Muscle of back (tissue), 11 donors: ENCODE measurements around the gene SFT2D1. TPM values are rescaled to one million over a fixed set of nuclear protein-coding genes. Genes with fewer than 3 reads are reported as not detected.

Experiments used
- DNase-seq, 3 donors: peaks; one replicate each; pipeline versions ENCODE4 v3.0.0 to v3.0.0-alpha.2; 2013
- polyA plus RNA-seq, 10 donors: library from polyadenylated mRNA; unstranded; fragments of 120-200 nt; gene quantifications; one replicate each; pipeline ENCODE4 v1.2.1, GENCODE V29; 2013; ENCODE audit not compliant: insufficient read length in 10 of 10

The SFT2D1 gene
- polyA plus RNA-seq, 10 donors, result 30.2 to 46.2 (median 36.5) TPM

- DNase-seq, result peak; percentile 5 to 56 (median 23)
Measured at GRCh38 chr6:166308033-166308768, 34.1 kb downstream of the SFT2D1 start, which contains the start of gene PRR18. PRR18 (minus strand) TSS chr6:166308392; CDS start chr6:166308142, 250 bp downstream.

DNA sequence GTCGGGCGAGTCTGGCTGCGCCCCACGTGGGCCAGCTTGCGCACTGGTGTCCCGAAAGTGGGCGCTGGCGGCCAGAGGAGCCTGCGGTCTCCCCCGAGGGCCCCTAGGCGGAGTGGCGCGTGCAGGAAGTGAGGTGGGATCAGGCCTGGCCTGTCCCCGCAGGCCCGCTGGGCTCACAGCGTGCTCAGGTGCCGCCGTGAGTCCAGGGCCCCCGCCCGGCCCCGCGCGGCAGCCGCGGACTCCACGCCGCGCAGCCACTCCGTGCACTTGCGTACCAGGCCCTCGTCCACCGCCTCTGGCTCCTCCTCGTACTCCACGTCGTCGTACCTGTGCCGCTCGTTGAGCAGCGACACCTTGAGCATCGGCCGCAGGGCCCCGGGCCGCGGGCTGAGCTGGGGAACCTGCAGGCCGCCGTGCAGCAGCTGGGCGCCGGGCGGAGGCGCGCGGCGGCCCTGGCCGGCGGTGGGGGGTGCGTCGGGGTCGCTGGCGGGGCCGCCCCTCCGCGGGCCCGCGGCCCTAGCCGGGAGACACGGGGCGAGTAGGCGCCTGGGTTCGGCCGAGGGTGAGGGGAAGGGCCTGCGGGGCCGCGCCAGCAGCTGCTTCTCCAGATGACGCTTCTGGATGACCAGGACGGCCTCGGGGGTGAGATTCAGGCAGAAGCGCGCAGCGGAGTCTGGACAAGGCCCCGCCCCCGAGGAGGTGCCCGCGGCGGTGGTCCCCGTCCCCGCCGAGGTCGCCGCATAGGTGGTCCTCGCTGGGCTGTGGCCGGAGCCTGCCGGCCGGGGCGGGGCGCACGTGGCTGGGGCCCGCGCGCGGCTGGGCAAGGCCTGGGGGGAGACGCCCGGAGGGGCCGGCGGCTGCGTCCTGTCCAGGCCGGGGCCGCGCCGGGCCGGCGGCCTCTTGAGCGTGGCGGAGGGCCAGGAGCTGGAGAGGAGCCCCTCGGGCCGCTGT lies 35.0 kb downstream of the SFT2D1 start:
- DNase-seq, result peak in 2 of 3 donors; percentile 22 to 57

GRCh38 chr6:166306378-166307081 lies 35.8 kb downstream of the SFT2D1 start:
- DNase-seq, result no peak

GRCh38 chr6:166305562-166306117 lies 36.7 kb downstream of the SFT2D1 start:
- DNase-seq, result no peak

DNA sequence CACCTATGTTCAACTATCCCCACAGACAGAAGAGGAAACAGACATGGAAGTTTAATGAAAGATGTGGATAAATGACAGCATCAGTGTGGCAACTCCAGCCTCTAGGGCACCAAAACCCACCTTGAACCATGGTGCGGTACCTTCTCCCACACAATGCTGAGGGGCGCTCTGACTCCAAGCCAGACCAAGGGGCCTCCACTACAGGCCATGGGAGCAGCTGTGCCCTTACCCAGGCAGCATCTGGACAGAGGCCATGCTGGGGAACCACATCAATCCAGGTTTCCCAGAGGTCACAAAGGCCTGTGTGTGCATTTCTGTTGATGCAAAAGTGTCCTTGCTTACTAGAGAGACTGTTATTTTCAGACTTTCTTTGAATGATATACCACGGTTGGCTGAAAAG lies 38.2 kb downstream of the SFT2D1 start:
- no peak for DNase-seq

- no peak for DNase-seq
Measured at GRCh38 chr6:166301611-166302529, 40.5 kb downstream of the SFT2D1 start.

DNA sequence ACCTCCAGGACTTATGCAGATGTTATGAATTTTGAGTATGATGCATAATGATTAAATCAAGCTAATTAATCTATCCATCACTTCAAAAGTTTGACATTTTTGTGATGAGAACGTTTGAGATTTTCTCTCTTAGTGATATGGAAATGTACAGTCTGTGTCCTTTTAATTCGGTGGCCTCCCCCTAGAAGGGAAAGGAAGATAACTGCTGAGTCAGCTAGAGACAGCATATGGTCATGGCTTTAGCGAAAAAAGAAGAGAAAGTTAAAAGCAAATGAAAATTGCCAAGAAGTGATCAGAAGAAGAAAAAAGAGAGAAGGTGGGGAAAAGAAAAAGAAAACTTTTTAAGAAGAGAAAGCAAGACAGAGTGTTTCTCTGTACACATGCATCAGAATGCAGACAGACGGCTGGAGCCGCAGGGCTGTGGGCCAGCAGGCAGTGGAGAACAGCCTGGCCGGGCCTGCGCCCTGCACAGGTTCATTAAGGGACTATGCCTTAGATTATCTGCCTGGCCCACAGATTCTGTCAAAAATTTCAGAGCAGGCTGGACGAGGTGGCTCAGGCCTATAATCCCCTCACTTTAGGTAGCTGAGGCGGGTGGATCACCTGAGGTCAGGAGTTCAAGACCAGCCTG lies 41.9 kb downstream of the SFT2D1 start:
- no peak for DNase-seq

GRCh38 chr6:166297606-166298005 lies 44.7 kb downstream of the SFT2D1 start:
- no peak for DNase-seq

DNA sequence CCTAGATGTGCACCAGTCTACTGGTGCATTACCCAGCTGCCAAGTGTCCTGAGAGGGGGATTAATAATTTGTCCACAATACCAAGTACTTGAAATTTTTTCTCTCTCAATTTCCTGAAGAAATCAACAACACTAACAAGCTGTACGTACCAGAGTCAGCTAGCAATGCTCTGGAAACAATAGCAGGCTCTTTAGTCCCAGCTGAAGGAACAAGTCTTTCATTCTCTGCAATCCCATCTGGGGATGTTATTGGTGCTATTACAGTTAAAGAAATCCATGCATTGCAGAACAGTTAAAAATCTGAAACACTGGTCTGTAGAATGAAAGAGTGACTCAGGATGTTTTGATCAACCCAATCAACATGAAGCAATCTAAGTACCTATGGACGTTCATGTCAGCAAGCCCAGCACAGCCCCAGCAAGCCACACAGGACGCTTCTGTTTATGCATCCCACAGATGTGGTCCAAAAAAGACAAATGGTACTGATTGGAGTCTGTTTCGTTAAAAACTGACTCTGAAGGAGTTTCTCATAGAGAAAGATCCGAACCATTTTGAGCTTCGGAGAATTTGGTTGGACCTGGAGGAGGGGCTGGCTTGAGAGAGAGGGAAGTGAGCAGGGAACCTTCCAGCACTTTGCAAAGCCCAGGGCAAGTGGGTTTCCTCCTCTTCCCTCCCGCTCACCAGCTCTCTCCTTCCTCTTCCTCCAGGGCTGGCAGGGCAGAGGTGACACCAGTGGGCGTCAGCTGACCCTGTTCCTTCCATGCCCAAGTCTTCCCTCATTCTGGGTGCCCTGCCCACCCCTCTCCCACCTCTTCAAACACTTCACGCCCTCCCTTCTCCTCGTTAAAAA lies 46.1 kb downstream of the SFT2D1 start:
- DNase-seq, result no peak

GRCh38 chr6:166293731-166294584 lies 48.4 kb downstream of the SFT2D1 start:
- DNase-seq, result no peak

DNA sequence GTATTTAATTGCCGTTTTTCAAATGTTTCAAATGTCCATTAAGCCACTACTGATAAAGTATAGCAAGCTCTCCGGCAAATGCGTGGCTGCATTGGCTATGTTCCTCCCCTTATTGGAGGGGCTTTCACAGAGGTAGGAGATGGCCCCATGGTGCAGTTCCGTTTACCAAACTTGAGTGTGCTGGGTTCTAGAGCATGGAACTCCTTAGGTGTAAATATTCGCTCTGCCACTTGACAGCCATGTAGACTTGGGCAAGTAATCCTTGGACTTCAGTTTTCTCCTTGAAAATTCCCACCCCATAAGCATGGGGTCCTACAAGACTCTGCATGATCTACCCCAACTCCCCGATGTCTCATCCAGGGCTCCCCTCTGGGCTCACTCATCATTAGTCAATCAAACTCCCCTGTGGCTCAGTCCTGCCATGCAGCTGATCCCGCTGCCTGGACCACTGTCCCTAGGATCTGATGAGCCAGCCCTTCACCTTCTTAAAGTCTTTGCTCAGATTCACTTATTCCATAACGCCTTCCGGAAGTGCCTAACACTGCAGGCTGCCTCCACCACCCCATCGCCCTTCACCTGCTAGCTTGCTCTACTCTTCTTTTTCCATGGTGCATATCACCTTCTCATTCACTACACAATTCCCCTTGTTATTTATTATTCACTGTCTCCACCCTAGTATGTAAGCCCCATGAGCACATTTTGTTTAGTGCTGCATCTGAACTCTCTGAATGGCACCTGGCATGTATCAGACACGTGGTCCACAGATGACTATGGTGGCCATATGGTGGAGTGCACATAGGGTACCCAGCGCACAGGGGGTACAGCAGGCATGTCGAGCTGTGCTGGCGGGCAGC lies 52.9 kb downstream of the SFT2D1 start:
- DNase-seq, result no peak

GRCh38 chr6:166286839-166287271 lies 55.5 kb downstream of the SFT2D1 start:
- peak in 1 of 3 donors; percentile 22 for DNase-seq

GRCh38 chr6:166285233-166285632 lies 57.1 kb downstream of the SFT2D1 start:
- DNase-seq, result no peak

DNA sequence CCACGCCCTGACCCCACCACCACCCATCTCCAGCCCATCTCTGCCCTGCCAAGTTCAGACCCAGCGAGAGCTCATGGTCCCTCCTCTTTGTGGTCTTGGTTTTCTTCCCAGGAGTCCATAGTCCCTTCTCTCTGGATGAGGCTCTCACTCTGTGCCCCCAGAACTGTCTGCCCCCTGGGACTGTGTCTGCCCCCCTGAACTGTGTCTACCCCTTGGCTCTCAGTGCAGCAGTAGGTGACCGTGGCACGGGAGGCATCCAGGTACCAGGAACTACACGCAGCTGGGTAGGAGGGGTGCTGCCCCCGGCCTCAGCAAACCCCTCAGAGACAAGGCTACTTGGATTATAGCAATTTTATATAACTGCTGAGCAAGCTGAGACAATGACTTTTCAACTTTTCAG lies 57.7 kb downstream of the SFT2D1 start:
- no peak for DNase-seq

GRCh38 chr6:166282394-166283032 lies 59.8 kb downstream of the SFT2D1 start:
- no peak for DNase-seq

GRCh38 chr6:166281104-166281503 lies 61.2 kb downstream of the SFT2D1 start:
- DNase-seq, result no peak

- no peak for DNase-seq
Measured at GRCh38 chr6:166279393-166279679, 63.0 kb downstream of the SFT2D1 start.
